Cortex of kidney (tissue), 1 donor: ENCODE data around the gene CDH7.

Experiments
- DNase-seq: peaks from one replicate; lab custom pipeline; 2025; lab: John Stamatoyannopoulos, UW

Gene CDH7

DNA sequence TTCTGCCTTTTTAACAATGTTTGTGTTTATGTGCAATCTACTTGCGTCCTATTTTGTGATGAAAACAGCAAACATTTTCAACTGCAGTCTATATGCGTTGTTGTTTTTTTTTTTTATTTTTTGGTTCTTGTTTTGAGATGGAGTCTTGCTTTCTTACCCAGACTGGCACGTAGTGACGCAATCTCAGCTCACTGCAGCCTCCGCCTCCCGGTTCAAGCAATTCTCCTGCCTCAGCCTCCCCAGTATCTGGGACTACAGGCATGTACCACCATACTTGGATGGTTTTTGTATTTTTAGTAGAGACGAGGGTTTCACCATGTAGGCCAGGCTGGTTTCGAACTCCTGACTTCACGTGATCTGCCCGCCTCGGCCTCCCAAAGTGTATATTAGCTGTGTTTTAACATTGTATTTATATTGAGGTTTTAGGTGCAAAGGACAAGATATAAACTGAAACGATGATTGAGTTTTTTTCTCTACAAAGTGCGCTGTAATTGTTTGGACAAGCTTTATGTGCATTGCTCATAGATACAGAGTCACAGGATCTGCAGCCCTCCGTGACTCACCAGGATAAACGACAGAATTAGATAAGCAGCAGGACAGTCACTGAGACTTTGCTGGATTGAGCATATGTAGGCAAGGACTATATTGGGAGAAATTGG is 17.4 kb downstream of the CDH7 start:
- DNase-seq = no peak

DNA sequence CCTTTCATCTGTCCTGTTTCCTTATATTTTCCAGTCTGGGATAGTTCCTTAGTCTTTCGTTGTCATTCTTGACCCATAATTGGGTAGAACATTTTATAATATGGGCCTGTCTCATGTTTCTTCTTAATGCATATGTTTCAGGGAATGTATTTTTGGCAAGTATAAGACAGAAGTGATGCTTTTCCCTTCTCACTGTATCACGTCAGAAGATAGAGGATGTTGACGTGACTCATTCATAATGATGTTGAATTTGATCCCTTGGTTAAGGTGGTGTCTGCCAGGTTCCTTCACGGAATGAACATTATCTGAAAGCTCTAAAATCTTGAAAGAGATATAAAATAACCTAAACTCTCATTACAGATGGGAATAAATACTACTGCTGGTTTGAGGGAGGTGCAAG is 18.8 kb downstream of the CDH7 start:
- no peak for DNase-seq

DNA sequence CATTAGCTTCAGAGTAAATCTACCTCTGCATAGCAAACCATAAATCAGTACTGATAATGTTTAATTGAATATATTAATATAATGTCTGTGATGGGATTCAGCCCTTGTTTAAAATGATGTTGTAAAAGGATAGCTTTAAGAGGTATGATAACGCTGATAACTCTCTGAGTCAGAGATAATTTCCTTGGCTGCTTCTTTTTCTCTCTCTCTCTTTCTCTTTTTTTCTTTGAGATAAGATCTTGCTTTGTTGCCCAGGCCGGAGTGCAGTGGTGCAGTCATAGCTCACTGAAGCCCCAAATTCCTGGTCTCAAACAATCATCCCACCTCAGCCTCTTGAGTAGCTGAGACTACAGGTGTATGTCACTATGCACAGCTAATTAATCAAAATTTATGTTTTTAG is 35.7 kb downstream of the CDH7 start:
- DNase-seq = no peak

DNA sequence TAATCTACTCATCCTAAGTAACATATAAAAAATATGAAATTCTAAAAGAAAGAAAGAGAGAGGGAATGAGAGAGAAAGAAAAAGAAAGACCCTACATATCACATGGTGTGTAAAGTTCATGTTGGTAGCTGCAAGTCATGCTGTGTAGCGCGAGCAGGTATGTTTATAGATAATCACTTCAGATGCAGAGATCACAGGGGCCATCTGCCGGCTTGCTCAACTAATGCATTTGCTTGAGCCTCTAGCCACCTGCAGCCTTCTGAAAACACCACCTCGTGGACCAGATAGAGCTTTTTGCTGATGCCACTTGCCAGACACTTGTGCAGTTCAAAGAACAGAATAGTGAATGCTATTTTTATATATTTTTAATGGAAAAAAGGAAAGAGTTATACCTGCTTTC is 37.6 kb downstream of the CDH7 start:
- DNase-seq = no peak

DNA sequence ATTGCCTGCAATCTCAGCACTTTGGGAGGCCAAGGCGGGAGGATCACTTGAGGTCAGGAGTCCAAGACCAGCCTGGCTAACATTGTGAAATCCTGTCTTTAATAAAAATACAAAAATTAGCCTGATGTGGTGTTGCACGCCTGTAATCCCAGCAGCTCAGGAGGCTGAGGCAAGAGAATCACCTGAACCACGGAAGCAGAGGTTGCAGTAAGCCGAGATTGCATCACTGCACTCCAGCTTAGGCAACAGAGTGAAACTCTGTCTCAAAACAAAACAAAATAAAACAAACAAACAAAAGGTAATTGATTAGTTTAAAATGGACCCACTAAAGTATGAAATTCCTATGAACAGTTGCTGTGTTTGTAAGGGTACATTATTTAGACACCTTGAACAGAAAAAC is 39.8 kb downstream of the CDH7 start:
- DNase-seq = no peak

DNA sequence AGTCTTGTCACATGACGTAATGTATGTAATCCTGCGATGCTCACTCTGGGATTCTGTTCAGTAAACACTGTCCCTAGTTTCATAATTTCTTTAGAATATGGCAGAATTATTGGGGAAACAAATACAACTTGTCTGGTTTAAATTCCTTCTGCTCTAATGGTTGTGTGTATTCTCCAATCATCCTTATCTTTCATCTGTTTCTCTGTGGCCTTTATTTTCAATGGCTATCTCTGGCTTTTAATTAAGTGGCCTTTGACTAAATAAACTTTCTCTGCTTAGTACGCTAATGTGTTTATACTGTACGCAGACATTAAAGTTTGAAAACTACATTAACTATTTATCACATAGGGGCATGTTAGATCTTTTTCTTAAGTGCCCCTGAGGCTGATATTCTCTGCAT is 40.9 kb downstream of the CDH7 start:
- no peak for DNase-seq

DNA sequence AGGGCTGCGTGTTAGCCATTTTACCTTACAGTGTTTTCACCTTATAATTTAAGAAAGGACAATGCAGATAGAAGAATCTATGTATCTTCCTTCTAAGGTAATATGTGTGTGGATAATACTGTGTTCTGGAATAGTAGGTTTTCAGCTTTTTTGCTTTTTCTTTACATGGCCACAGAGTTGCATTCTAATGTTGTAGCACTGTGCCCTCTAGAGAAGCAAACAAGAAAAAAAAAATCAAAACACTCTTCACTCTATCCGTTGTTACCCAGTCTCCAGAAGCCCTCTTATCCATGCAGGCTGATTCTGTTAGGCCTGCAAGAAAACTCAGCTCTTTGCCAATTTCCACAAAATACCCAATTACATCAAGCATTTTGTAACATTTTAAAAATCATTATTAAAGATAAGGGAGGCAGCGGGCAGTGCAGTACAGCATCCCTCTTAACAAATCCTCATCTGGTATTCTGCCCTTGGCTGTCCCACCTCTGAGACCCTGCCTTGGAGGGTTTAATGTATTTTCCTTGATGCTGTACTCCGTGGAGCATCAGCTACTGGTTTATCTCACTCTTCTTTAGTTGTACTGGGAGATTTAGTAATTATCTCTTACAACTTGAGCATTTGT is 41.8 kb downstream of the CDH7 start:
- no peak for DNase-seq

DNA sequence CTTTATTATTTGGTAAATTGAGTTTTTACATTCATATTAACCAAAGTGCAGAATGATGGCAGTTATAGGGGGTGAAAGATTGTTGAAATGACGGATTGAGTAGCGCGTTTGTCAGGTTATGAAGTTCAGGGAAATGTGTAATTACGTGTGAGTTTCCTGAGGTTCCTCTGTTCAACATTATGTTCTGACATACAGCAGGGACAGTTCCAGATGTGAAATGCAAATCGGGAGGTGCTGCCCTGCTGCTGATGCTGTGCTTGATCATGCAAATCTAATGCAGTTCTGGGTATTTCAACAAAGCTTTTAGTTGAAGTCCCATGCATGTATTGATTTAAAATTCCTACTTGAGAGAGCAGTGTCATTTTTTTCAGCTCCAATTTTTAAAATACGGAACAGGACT is 57.9 kb downstream of the CDH7 start:
- no peak for DNase-seq

DNA sequence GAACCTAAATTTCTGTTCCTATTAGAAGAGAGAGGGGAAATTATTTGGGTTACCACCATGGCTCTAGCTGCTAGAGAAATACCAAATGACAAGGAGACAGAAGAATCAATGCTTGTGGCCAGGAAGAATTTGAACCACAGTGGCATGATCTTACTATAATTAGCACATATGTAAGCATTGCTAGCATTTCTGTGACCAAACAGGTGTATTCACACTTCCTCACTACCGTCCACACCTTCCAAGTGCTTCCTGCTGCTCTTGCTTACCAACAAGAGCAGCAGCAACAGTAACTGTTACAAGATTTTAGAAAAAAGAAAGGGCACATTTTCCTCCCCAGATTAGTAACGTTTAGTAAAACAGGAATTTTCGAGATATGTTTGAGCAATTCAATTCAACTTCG is 60.5 kb downstream of the CDH7 start:
- no peak for DNase-seq

DNA sequence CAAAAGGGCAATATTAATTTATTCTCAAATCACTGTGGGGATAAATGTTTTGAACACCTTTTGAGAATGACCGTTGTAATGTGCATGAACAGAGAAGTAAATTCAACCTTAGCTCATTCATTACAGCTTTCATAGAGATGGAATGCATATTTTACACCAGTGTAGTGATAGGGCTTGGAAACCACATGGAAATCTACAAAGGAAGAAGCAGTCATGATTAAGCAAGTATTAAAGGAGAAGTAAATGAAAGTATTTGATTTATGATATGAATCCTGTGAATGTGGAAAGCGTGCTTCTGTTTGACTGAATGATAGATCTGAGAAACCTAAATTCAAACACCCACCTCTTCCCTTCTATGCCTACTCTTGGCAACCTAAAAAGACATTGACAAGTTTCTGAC is 64.7 kb downstream of the CDH7 start:
- no peak for DNase-seq

DNA sequence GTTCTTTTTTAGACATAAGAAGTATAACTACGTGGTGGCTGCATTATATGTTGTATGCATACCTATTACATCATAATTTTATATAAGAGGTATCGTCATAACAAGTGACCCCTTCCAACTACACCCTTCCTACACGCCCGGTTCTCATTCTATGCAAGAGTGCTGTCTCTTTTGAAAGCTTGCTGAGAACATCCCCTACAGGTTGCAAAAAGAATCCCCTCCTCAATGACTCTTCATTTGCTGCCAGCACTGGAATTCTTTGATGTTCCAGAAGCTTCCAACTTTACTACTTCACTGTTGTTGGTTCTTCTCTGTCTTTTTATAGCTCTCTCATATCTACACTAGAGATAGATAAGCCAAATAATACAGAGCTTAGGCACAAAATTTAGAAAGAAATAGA is 66.4 kb downstream of the CDH7 start:
- no peak for DNase-seq

DNA sequence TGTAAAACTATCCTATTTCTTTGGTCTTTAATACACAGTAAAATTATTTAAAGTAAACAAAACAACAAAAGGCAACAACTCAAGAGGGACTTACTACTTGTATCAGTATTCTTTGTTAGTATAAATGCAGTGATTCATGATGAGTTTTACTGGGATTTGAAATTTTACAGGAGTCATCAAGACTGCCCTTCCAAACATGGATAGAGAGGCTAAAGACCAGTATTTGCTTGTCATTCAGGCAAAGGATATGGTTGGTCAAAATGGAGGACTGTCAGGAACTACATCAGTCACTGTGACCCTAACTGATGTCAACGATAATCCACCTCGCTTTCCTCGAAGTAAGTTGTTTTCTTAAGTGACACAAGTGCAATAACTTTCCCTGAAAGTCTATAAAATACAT is 71.1 kb downstream of the CDH7 start:
- no peak for DNase-seq

DNA sequence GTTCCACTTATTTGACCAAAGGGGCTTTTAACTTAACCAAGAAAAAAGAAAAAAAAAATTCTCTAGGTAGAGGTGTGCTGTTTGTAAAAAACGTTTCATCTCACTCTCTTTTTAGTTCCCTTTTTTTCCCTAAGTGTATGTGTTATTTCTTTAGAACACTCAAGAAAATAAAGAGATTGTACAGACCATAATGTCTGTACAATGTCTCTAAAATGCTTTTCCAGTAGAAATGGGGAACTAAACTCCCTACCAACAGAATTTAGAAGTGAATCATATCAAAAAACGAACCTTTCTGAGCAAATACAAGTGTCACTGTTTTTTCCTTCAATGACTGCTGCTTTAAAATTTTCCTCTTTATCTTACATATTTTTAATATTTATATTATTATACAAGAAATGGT is 72.0 kb downstream of the CDH7 start:
- DNase-seq = no peak

DNA sequence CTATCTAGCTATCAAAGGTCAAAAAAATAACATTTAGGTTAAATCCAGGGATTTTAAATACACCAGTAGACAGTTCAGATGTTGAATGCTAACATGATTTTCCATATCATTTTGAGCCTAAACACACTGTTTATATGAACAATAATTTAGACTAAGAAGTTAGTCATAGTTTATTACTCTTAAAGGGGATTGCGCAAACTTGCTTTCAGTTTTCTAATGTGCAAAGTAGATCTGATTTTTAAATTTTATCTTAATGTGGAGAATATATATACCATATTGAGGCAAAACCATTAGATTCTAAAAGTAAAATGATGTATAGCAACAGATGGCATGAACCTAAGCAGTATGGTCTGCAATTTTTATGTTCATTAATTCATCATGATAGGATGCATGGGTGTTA is 76.6 kb downstream of the CDH7 start:
- DNase-seq = no peak

DNA sequence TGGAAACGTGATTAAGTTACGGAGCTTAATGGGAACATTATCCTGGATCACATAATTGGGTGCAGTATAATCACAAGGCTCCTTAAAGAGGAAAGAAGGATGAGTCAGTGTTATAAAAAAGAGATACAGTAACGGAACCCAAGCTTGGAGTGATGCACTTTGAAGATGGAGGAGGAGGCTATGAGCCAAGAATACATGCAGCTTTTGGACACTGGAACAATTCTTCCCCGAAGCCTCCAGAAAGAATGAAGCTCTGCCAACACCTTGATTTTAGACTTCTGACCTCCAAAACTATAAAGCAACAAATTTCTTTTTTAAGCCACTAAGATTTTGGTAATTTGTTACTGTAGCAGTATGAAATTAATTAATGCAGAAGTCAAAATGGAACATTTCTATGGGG is 85.1 kb downstream of the CDH7 start:
- DNase-seq = no peak

DNA sequence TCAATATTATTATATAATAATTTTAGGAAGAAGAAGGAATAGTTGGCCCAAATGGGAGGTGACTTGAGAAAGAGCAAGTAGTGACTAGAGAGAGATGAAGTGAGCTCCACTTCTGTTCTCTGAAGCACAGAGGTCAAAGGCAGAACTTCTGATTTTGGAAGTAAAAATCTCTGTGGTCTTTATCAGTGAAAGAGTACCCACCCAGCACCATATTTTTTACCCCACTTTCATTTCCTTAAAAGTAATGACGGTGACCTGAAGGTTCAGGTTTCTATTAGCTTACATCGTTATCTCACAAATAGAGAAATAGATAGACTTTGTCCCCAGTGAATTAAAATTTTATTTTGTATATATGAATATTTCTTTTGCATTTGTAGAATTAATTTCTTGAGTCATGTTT is 95.3 kb downstream of the CDH7 start:
- DNase-seq = no peak

DNA sequence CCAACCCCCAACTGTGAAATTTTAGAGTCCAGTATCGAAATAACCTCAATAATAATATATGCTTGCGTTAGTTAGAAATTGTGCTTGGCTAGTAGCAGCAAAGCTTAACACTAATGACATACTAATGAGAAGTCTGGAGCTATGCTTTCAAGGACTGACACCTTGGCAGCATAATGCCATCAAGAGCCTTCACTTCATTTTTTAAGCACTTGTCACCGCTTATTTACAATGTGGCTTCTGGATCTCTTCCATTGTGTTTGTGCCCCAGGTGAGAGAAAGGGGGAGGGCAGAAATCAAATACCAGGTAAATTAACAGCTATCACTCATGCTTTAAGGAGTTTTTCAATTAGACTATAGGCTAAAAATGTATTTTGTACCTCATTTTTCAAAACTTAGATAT is 101.5 kb downstream of the CDH7 start:
- no peak for DNase-seq

DNA sequence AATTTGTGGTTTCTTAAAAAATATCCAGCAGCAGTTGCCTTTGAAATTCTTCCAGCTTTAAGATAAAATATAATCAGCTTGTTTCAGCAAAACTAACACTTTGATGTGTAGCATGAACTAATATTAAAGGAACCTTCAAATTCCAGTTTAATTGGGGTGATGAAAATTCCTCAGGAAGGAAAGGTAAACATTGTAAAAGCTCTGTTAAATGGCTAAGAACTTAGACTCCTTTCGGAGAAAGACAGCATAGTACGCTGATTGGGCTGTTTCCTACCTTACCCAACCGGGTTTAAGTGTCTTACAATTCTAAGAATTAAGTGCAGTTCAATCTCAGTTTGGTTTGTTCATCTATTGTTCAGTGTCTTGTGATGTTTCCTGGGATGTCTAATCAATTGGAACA is 108.3 kb downstream of the CDH7 start:
- no peak for DNase-seq

DNA sequence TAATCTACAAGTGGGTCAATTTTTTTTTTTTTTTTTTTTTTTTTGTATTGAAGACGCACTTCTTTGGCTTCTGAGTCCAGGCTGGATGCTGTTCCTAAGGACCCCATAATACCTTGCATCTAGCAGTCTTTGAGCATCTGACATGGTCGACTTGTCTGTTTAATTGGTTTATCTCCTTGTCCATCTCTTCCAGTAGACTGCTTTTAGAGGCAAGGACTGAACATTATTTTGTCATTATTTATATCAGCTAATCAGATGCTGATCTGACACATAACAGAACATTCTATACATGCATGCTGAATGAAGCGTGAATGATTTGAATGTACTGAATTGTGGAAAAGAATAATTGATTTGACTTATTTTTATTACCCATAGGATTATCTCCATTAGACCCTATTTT is 118.7 kb downstream of the CDH7 start:
- DNase-seq = no peak

DNA sequence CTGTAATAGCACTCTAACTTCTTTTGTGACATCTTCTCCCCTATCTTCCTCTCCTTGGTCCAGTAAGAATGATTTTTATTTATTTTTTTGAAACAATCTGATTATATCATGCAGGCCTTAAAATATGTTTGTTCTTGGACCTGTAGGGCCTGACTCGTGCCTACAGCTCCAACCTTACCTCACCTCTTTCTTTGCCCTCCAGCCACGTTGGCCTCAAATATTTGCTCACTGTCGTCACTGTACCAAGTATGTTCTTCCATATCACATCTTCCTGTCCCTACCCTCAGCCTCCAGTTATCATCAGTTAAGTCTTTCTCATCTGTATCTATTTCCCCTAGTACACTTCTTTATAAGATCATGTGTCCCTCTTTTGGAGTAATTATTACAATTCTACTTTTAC is 125.5 kb downstream of the CDH7 start:
- DNase-seq = no peak

DNA sequence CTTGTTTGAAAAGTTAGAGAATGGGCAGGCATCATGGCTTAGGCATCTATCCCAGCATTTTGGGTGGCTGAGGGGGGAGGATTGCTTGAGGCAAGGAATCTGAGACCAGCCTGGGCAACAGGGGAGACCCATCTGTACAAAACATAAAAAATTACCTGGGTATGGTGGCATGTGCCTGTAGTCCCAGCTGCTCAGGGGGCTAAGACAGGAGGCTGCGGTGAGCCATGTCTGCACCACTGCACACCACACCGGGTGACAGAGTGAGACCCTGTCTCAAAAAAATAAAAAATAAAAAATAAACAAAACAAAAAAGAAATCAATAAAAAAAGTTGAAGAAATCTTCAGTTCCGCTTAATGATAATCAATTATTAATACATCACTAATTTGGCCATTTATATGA is 146.5 kb downstream of the CDH7 start:
- no peak for DNase-seq

DNA sequence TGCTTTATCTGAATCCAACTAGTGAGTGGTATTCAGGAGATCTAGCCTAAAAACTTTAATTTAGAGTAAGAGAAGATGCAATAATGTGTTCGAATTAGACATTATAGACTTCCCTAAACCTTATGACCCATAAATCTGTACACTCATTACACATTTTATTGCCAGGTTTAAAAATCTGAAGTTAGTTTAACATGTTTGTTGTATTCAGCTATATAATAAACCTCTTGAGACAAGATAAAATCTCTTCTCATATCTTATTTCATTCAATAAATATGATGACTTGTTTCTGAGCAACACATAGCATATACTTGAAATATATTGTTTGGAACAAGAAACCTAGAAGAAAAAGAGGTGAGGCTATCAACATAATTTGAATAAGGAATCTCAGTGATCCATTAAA is 150.7 kb downstream of the CDH7 start:
- DNase-seq = no peak

DNA sequence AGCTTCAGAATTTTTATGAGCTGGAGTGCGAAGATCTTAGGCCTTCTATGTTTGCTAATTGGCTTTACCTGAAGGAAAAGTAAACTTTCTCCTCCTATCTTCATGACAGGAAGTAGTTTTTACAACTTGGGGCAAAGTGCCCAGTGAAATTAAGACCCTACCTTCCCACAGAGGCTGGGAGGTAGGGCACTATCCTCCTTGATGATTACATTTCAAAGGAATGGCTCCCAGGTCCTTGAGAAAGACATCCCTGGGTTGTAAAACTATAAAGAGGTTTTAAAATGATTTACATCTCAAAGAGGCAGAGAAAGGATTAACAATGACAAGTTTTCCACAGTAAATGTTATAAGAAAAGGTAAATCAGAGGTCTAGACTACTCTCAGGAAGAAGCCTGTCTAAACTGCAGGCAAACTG is 155.8 kb downstream of the CDH7 start:
- DNase-seq = no peak

DNA sequence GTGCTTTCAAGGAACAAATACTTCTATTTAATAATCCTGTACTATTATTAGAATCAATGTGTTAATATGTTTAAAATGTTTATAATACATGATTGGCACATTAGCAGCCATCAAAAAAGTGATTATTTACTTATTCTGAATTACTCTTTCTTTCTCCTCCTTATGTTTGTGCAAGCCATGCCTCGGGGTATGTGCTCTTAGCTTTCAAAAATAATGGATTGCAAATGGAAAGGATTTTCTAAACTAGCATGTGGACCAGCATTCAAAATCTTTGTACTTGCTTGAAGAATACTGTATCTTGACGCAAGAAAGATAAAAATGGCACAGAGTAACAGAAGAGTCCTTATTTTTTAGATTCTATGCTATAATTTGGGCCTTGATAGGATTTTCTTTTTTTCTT is 156.5 kb downstream of the CDH7 start:
- no peak for DNase-seq
